CD4-positive, alpha-beta T cell treated with Interleukin-21 for 1 hour (primary cell): Measurements from ENCODE around the gene ICAM3.

Experiments used
- DNase-seq: peaks from one replicate; pipeline ENCODE4 v3.0.0-alpha.2; 2020

The ICAM3 gene

DNA sequence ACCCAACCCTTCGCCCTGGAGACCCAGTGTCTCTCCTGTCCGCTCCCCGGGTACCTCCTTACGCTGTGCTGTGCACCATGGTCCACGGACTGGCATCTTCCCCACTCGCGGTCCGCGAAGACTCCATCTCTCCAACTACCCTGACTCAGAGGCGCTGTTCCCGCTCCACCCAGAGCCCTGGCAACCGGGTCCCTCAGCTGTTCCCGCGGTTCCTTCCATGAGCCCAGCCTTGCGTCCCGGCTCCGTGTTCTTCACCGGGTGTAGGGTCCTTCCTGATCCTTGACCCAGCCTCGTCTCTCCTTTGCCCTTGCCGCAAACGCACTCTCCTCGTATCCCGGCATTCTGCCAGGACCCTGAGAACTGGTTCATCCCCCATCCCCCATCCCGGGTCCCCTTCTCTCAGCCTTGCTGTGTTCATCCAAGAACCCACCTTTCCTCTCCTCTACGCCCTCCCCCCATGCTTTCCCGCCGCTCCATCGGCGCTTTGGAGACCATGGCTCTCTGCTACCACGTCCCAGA lies 49.0 kb downstream of the ICAM3 start:
- no peak for DNase-seq

DNA sequence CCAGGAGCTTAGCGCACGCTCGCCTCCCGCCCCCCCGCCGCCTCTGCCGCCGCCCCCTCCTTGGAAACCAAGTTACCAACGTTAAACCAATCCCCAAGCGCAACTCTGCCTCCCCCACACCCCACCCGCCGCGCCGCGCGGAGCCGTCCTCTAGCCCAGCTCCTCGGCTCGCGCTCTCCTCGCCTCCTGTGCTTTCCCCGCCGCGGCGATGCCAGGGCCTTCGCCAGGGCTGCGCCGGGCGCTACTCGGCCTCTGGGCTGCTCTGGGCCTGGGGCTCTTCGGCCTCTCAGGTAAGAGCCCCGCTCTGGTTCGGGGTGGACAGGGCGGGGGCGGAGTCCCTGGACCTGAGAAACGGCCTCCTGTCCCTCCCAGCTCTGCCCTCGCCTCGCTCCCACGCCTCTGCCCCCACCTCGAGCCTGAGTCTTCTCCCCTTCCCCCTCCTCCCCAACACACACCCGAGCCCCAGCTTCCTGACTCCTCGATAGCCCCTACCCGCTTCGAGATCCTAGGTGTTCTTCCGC lies 49.5 kb downstream of the ICAM3 start, which contains the start of gene ICAM5:
ICAM5 (plus strand) TSS at position 117 of the 521 bp plus-strand sequence; CDS start at position 209, 92 bp downstream.
- DNase-seq, result no peak

DNA sequence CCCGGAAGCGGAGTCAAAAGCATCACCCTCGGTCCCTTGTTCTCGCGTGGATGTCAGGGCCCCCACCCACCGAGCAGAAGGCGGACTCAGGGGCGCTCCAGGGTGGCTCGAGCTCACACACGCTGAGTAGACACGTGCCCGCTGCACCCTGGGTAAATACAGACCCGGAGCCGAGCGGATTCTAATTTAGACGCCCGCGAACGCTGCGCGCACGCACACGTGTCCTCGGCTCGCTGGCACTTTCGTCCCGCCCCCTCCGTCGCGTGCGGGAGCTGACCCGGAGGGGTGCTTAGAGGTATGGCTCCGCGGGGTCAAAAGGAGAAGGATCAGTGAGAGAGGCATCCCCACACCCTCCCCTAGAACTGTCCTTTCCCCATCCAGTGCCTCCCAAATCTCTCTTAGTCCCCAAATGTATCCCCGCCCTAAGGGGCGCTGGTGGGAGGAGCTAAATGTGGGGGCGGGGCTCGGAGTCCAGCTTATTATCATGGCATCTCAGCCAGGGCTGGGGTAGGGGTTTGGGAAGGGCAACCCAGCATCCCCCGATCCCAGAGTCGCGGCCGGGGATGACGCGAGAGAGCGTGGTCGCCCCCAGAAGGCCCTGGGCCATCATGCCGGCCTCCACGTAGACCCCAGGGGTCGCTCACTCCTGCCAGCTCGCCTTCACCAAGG lies 50.1 kb downstream of the ICAM3 start:
- DNase-seq, result peak; percentile 71

DNA sequence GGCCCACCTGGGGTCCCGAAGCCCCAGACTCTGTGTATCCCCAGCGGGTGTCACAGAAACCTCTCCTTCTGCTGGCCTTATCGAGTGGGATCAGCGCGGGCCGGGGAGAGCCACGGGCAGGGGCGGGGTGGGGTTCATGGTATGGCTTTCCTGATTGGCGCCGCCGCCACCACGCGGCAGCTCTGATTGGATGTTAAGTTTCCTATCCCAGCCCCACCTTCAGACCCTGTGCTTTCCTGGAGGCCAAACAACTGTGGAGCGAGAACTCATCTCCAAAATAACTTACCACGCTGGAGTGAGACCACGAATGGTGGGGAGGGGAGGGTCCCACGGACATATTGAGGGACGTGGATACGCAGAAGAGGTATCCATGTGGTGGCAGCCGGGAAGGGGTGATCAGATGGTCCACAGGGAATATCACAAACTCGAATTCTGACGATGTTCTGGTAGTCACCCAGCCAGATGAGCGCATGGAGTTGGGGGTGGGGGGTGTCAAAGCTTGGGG lies 50.7 kb downstream of the ICAM3 start:
- no peak for DNase-seq

DNA sequence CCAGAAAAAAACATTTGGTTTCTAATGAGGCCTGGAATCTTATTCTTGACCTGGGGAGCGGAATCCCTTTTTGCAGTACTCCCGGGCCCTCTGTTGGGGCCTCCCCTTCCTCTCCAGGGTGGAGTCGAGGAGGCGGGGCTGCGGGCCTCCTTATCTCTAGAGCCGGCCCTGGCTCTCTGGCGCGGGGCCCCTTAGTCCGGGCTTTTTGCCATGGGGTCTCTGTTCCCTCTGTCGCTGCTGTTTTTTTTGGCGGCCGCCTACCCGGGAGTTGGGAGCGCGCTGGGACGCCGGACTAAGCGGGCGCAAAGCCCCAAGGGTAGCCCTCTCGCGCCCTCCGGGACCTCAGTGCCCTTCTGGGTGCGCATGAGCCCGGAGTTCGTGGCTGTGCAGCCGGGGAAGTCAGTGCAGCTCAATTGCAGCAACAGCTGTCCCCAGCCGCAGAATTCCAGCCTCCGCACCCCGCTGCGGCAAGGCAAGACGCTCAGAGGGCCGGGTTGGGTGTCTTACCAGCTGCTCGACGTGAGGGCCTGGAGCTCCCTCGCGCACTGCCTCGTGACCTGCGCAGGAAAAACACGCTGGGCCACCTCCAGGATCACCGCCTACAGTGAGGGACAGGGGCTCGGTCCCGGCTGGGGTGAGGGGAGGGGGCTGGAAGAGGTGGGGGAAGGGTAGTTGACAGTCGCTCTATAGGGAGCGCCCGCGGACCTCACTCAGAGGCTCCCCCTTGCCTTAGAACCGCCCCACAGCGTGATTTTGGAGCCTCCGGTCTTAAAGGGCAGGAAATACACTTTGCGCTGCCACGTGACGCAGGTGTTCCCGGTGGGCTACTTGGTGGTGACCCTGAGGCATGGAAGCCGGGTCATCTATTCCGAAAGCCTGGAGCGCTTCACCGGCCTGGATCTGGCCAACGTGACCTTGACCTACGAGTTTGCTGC lies 52.4 kb downstream of the ICAM3 start, which contains the start of gene ICAM4:
ICAM4 (plus strand) TSS at position 153 of the 935 bp plus-strand sequence; CDS start at position 211, 58 bp downstream.
- DNase-seq, result no peak

DNA sequence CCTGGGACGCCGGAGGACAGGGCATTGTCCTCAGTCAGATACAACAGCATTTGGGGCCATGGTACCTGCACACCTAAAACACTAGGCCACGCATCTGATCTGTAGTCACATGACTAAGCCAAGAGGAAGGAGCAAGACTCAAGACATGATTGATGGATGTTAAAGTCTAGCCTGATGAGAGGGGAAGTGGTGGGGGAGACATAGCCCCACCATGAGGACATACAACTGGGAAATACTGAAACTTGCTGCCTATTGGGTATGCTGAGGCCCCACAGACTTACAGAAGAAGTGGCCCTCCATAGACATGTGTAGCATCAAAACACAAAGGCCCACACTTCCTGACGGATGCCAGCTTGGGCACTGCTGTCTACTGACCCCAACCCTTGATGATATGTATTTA lies 54.0 kb downstream of the ICAM3 start:
- no peak for DNase-seq

DNA sequence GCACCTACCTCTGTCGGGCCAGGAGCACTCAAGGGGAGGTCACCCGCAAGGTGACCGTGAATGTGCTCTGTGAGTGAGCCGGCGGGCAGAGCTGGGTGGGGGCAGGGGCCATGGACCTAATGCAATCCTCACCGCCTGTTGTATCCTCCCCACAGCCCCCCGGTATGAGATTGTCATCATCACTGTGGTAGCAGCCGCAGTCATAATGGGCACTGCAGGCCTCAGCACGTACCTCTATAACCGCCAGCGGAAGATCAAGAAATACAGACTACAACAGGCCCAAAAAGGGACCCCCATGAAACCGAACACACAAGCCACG lies 54.5 kb downstream of the ICAM3 start:
- no peak for DNase-seq

DNA sequence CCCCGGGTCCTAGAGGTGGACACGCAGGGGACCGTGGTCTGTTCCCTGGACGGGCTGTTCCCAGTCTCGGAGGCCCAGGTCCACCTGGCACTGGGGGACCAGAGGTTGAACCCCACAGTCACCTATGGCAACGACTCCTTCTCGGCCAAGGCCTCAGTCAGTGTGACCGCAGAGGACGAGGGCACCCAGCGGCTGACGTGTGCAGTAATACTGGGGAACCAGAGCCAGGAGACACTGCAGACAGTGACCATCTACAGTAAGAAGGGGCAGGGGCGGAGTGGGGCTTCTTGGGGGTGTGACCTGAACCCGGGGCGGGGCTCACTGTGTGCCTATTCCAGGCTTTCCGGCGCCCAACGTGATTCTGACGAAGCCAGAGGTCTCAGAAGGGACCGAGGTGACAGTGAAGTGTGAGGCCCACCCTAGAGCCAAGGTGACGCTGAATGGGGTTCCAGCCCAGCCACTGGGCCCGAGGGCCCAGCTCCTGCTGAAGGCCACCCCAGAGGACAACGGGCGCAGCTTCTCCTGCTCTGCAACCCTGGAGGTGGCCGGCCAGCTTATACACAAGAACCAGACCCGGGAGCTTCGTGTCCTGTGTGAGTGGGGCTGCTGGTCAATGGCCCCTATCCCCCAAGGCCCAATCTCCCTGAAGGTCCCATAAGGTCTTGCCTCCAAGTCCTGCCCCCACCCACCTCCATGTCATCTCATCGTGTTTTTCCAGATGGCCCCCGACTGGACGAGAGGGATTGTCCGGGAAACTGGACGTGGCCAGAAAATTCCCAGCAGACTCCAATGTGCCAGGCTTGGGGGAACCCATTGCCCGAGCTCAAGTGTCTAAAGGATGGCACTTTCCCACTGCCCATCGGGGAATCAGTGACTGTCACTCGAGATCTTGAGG lies 55.1 kb downstream of the ICAM3 start:
- no peak for DNase-seq
